Ecto neural progenitor cell (in vitro differentiated cells): ENCODE results near the gene PLA2G7.
"Not testable (repeated sequence)": the region's sequence is repeated elsewhere in the genome, so short reads cannot be mapped to it uniquely, and the experiment has no call there.

Source experiments
- DNase-seq: peaks from one replicate; pipeline ENCODE4 v3.0.0-alpha.2; 2018; ENCODE audit warnings: low spot score

PLA2G7 gene

GRCh38 chr6:46734867-46735719, at the start of gene PLA2G7:
PLA2G7 (minus strand) TSS chr6:46735375; CDS start chr6:46722891, 12,484 bp downstream.
- peak; percentile 74 for DNase-seq

- no peak for DNase-seq
These were observed 49.4 kb upstream of the PLA2G7 start for GRCh38 chr6:46784535-46784934.

- no peak for DNase-seq
These were observed 46.6 kb upstream of the PLA2G7 start for GRCh38 chr6:46781478-46782378.

GRCh38 chr6:46777476-46778346, 42.5 kb upstream of the PLA2G7 start:
- no peak for DNase-seq

- DNase-seq = no peak
These were observed 41.0 kb upstream of the PLA2G7 start for GRCh38 chr6:46776070-46776712.

GRCh38 chr6:46774736-46775135, 39.6 kb upstream of the PLA2G7 start:
- DNase-seq = not testable (repeated sequence)

- no peak for DNase-seq
These were observed 38.2 kb upstream of the PLA2G7 start for GRCh38 chr6:46773201-46773855.

- no peak for DNase-seq
These were observed 37.6 kb upstream of the PLA2G7 start for GRCh38 chr6:46772762-46773161.

- no peak for DNase-seq
These were observed 36.8 kb upstream of the PLA2G7 start for GRCh38 chr6:46772016-46772415.

GRCh38 chr6:46764961-46765360, 29.8 kb upstream of the PLA2G7 start:
- no peak for DNase-seq

- DNase-seq = not testable (repeated sequence)
These were observed 29.1 kb upstream of the PLA2G7 start for GRCh38 chr6:46764280-46764679.

GRCh38 chr6:46763466-46763865, 28.3 kb upstream of the PLA2G7 start:
- DNase-seq = no peak

- no peak for DNase-seq
These were observed 25.8 kb upstream of the PLA2G7 start for GRCh38 chr6:46760925-46761324.

GRCh38 chr6:46758960-46759753, 24.0 kb upstream of the PLA2G7 start:
- no peak for DNase-seq

GRCh38 chr6:46757214-46757596, 22.0 kb upstream of the PLA2G7 start:
- DNase-seq = no peak

- no peak for DNase-seq
These were observed 21.5 kb upstream of the PLA2G7 start for GRCh38 chr6:46756469-46757213.

GRCh38 chr6:46755865-46756264, 20.7 kb upstream of the PLA2G7 start:
- DNase-seq = no peak

GRCh38 chr6:46751658-46752057, 16.5 kb upstream of the PLA2G7 start:
- no peak for DNase-seq

GRCh38 chr6:46749731-46750130, 14.6 kb upstream of the PLA2G7 start:
- DNase-seq = no peak
